ENCODE data around the gene PRMT7. TPM values are rescaled to one million over a fixed set of nuclear protein-coding genes. Genes with fewer than 3 reads are reported as not detected.
"Not testable (repeated sequence)": the region's sequence is repeated elsewhere in the genome, so short reads cannot be mapped to it uniquely, and the experiment has no call there.

The PRMT7 gene
- total RNA-seq, 1 donor from 2014 or later = 72.2 TPM

- DNase-seq = peak; percentile 75
- Mint-ChIP-seq H3K4me3 (peak overlapping the region; percentile 67), H3K27me3 (no peaks in the 10 kb centered on the region), H3K9me3 (no peaks in the 10 kb centered on the region), H3K36me3 (ENCODE audit: low read depth) (peaks cover 70% of the 10 kb centered on the region), H3K4me1 (peaks cover 79% of the 10 kb centered on the region), H3K27ac (peak overlapping the region; percentile 86)
- intact Hi-C loops (cut with micrococcal nuclease) = loop anchor here (2.0 kb wide), 2 partner anchors 15 to 23 kb away; partner anchors contain the start of genes PRMT7 and SLC7A6OS
Observed at GRCh38 chr16:68287276-68288251, 23.3 kb upstream of the PRMT7 start.

- peaks cover 70% of the 10 kb centered on the region for H3K36me3 Mint-ChIP-seq (ENCODE audit: low read depth)
- H3K4me3 Mint-ChIP-seq = peak overlapping the region; percentile 67
- no peak for DNase-seq
- H3K27ac Mint-ChIP-seq = peak overlapping the region; percentile 86
- no peaks in the 10 kb centered on the region for H3K27me3 Mint-ChIP-seq
- no peaks in the 10 kb centered on the region for H3K9me3 Mint-ChIP-seq
- peaks cover 78% of the 10 kb centered on the region for H3K4me1 Mint-ChIP-seq
- intact Hi-C loops (cut with micrococcal nuclease) = loop anchor here (2.0 kb wide), 2 partner anchors 15 to 23 kb away; partner anchors contain the start of genes PRMT7 and SLC7A6OS
Observed at GRCh38 chr16:68288252-68288650, 22.6 kb upstream of the PRMT7 start.

DNA sequence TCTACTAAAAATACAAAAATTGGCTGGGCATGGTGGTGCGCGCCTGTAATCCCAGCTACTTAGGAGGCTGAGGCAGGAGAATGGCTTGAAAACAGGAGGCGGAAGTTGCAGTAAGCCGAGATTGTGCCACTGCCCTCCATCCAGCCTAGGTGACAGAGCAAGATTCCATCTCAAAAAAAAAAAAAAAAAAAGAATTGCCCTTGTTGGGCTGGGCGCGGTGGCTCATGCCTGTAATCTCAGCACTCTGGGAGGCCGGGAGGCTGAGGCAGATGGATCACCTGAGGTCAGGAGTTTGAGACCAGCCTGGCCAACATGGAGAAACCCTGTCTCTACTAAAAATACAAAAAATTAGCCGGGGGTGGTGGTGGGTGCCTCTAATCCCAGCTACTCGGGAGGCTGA, 22.0 kb upstream of the PRMT7 start:
- intact Hi-C loops (cut with micrococcal nuclease) = loop anchor here (2.0 kb wide), 2 partner anchors 16 to 22 kb away; partner anchors contain the start of genes PRMT7 and SLC7A6OS
- Mint-ChIP-seq H3K4me1 (peaks cover 77% of the 10 kb centered on the region), H3K36me3 (ENCODE audit: low read depth) (peaks cover 69% of the 10 kb centered on the region), H3K27ac (peak overlapping the region; percentile 94)
- H3K27me3 Mint-ChIP-seq, H3K4me3 Mint-ChIP-seq, DNase-seq, H3K9me3 Mint-ChIP-seq: not testable (repeated sequence)

- H3K36me3 Mint-ChIP-seq (ENCODE audit: low read depth) = peaks cover 71% of the 10 kb centered on the region
- peak overlapping the region; percentile 94 for H3K27ac Mint-ChIP-seq
- H3K9me3 Mint-ChIP-seq = no peaks in the 10 kb centered on the region
- intact Hi-C loops (cut with micrococcal nuclease) = loop anchor here (2.0 kb wide), 2 partner anchors 16 to 22 kb away; partner anchors contain the start of genes PRMT7 and SLC7A6OS
- H3K4me3 Mint-ChIP-seq = peak overlapping the region; percentile 72
- no peaks in the 10 kb centered on the region for H3K27me3 Mint-ChIP-seq
- no peak for DNase-seq
- H3K4me1 Mint-ChIP-seq = peaks cover 75% of the 10 kb centered on the region
Observed at GRCh38 chr16:68289202-68289601, 21.6 kb upstream of the PRMT7 start.

DNA sequence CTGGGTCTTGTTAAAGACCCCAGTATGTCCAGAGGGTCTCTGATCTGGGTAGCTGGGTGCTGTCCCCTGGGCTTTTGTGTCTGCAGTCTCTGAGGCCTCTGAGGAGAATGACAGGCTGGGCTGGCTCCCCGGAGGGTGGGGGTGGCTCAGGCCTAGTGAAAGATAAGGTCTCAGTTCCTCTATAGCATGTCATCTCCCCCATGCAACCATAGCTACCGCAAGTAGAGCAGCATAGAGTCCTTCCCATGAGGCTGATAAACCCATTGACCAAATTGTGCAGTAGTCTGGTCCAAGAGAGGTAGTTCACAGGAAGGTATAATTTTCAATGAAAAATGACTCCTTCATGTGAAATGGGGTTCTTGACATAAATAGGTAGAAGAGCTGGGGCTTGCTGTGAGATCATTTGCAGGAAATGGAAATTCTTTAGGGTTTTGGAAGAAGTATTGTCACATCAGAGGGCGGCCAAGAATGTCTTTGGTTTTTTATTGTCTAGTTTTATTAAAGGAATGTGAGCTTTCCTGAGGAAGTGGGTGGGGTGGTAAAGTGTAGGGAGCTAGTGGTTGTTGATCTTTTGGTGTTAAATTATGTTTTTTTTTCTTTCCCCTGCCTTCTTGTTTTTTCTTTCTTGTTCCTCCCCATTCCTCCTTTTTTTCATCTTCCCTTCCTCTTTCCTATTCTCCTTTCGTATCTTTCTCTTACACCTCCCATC, 21.0 kb upstream of the PRMT7 start:
- intact Hi-C loops (cut with micrococcal nuclease) = loop anchor here (2.0 kb wide), 2 partner anchors 17 to 21 kb away; partner anchors contain the start of genes PRMT7 and SLC7A6OS
- Mint-ChIP-seq H3K4me3 (peak overlapping the region; percentile 72), H3K36me3 (ENCODE audit: low read depth) (peaks cover 76% of the 10 kb centered on the region)

DNA sequence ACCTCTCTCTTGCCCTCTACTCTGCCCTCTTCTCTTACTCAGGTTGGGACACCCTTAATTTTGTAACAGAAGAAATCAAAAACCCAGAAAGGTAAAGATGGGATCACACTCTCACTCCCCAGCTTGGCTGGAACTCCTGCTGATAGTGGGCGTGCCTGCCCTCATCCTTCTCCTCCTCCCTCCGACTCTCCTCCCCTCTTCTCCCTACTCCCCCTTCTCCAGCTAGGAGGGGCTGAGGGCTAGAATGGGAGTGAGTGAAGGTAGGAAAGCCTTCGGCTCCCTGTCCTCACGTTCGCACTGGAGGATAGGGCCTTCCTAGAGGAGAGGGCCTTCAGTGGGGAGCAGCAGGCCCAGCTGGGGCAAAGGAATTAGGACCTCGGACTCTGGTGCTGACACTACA, 20.4 kb upstream of the PRMT7 start:
- intact Hi-C loops (cut with micrococcal nuclease) = no loop called here
- peaks cover 72% of the 10 kb centered on the region for H3K36me3 Mint-ChIP-seq (ENCODE audit: low read depth)
- H3K27me3 Mint-ChIP-seq = no peaks in the 10 kb centered on the region
- H3K4me3 Mint-ChIP-seq = peak overlapping the region; percentile 72
- peak overlapping the region; percentile 94 for H3K27ac Mint-ChIP-seq
- H3K9me3 Mint-ChIP-seq = no peaks in the 10 kb centered on the region
- no peak for DNase-seq
- peaks cover 66% of the 10 kb centered on the region for H3K4me1 Mint-ChIP-seq

More for the DNA sequence above, 21.0 kb upstream of the PRMT7 start:
- H3K27me3 Mint-ChIP-seq = no peaks in the 10 kb centered on the region
- peak; percentile 86 for DNase-seq
- H3K4me1 Mint-ChIP-seq = peaks cover 72% of the 10 kb centered on the region
- peak overlapping the region; percentile 94 for H3K27ac Mint-ChIP-seq
- no peaks in the 10 kb centered on the region for H3K9me3 Mint-ChIP-seq

- no peak for DNase-seq
- H3K4me3 Mint-ChIP-seq = peak overlapping the region; percentile 25
- H3K9me3 Mint-ChIP-seq = no peaks in the 10 kb centered on the region
- H3K4me1 Mint-ChIP-seq = peaks cover 66% of the 10 kb centered on the region
- peak overlapping the region; percentile 76 for H3K27ac Mint-ChIP-seq
- H3K27me3 Mint-ChIP-seq = no peaks in the 10 kb centered on the region
- intact Hi-C loops (cut with micrococcal nuclease) = no loop called here
- H3K36me3 Mint-ChIP-seq (ENCODE audit: low read depth) = peaks cover 73% of the 10 kb centered on the region
Observed at GRCh38 chr16:68291227-68291626, 19.6 kb upstream of the PRMT7 start.

DNA sequence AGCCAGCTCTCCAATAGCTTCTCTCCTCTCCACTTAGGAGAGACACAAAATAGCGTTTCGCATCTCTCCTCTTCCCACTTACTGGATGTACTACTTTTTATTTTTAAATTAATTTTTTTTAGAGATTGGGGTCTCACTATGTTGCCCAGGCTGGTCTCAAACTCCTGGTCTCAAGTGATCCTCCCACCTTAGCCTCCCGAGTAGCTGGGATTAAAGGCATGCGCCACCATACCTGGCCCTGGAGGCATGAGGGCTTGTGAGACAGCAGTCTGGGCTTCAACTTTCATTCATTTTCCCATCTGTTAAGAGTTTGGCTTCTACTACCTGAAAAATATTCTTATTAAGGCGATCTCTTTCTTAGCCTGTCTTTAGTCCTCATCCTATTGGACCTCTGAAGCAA, 18.4 kb upstream of the PRMT7 start:
- no peaks in the 10 kb centered on the region for H3K9me3 Mint-ChIP-seq
- intact Hi-C loops (cut with micrococcal nuclease) = no loop called here
- peaks cover 58% of the 10 kb centered on the region for H3K4me1 Mint-ChIP-seq
- peaks cover 73% of the 10 kb centered on the region for H3K36me3 Mint-ChIP-seq (ENCODE audit: low read depth)
- peak overlapping the region; percentile 24 for H3K4me3 Mint-ChIP-seq
- no peak for DNase-seq
- H3K27me3 Mint-ChIP-seq = no peaks in the 10 kb centered on the region
- H3K27ac Mint-ChIP-seq = peak overlapping the region; percentile 76

DNA sequence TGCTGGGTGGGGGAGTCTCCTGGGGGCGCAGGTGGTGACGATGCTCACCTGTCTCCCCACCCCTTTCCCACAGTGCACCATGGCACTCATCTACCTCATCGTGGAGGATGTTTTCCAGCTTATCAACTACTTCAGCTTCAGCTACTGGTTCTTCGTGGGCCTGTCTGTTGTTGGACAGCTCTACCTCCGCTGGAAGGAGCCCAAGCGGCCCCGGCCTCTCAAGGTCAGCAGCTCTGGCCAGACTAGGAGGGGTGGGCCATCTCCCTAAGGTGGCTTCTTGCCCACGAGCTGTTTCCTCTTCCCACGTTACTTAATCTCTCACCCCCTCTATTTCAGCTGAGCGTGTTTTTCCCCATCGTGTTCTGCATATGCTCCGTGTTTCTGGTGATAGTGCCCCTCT, 14.5 kb upstream of the PRMT7 start:
- intact Hi-C loops (cut with micrococcal nuclease) = no loop called here
- no peak for DNase-seq
- peaks cover 30% of the 10 kb centered on the region for H3K4me1 Mint-ChIP-seq
- H3K9me3 Mint-ChIP-seq = no peaks in the 10 kb centered on the region
- H3K27ac Mint-ChIP-seq = no peak overlapping the region
- no peak overlapping the region for H3K4me3 Mint-ChIP-seq
- no peaks in the 10 kb centered on the region for H3K27me3 Mint-ChIP-seq
- H3K36me3 Mint-ChIP-seq (ENCODE audit: low read depth) = peaks cover 80% of the 10 kb centered on the region

- Mint-ChIP-seq H3K9me3 (no peaks in the 10 kb centered on the region), H3K36me3 (ENCODE audit: low read depth) (peaks cover 79% of the 10 kb centered on the region), H3K4me1 (peaks cover 28% of the 10 kb centered on the region), H3K27me3 (no peaks in the 10 kb centered on the region), H3K27ac (peak overlapping the region; percentile 40), H3K4me3 (no peak overlapping the region)
- intact Hi-C loops (cut with micrococcal nuclease) = no loop called here
- DNase-seq = no peak
Observed at GRCh38 chr16:68296693-68297092, 14.1 kb upstream of the PRMT7 start.

DNA sequence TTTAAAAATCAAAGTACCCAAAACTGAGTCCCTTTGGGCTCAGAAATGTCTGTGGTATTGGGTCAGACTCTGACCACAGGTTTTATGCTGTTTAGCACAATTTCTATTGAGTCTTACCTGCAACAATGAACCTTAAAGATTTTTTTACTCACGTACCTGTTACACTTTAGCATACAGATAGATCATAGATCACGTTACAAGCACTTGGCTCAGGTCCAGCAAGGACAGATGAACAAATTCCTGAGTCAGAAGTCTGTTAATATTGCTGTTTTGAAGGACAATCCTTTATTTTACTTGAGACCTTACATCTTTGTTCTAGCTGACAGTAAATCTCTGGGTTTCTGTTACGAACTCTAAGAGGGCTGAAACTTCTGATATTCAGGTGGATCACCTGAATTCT, 12.9 kb upstream of the PRMT7 start:
- Mint-ChIP-seq H3K9me3 (no peaks in the 10 kb centered on the region), H3K27ac (peak overlapping the region; percentile 27), H3K4me3 (no peak overlapping the region), H3K36me3 (ENCODE audit: low read depth) (peaks cover 76% of the 10 kb centered on the region), H3K27me3 (no peaks in the 10 kb centered on the region), H3K4me1 (peaks cover 20% of the 10 kb centered on the region)
- intact Hi-C loops (cut with micrococcal nuclease) = no loop called here
- DNase-seq = no peak

DNA sequence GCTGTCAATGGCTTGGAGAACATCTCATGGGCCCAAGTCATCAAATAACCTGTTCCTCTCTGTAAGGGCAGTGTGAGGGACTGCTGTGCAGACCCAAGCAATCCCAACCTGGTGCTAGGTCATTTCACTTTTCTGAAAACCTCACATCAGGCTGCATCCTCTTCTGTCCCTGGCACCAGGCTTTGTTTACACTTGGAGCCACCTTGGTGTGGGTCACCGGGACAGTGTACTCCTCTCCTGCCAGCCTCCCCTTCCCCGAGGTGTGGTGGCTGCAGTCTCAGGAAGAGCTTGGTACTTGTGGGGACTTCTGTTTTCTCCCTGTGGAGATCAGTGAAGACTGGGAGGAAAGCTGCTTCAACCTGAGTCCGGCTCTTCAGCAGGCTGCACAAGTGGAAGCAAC, 12.5 kb upstream of the PRMT7 start:
- intact Hi-C loops (cut with micrococcal nuclease) = no loop called here
- no peak overlapping the region for H3K4me3 Mint-ChIP-seq
- no peak for DNase-seq
- peaks cover 18% of the 10 kb centered on the region for H3K4me1 Mint-ChIP-seq
- no peaks in the 10 kb centered on the region for H3K27me3 Mint-ChIP-seq
- no peaks in the 10 kb centered on the region for H3K9me3 Mint-ChIP-seq
- H3K36me3 Mint-ChIP-seq (ENCODE audit: low read depth) = peaks cover 75% of the 10 kb centered on the region
- H3K27ac Mint-ChIP-seq = peak overlapping the region; percentile 14

- Mint-ChIP-seq H3K4me3 (no peak overlapping the region), H3K27ac (no peak overlapping the region), H3K27me3 (no peaks in the 10 kb centered on the region), H3K4me1 (peaks cover 16% of the 10 kb centered on the region), H3K9me3 (no peaks in the 10 kb centered on the region), H3K36me3 (ENCODE audit: low read depth) (peaks cover 77% of the 10 kb centered on the region)
- no peak for DNase-seq
- intact Hi-C loops (cut with micrococcal nuclease) = no loop called here
Observed at GRCh38 chr16:68298907-68299561, 11.8 kb upstream of the PRMT7 start.

All from activated CD4-positive, alpha-beta T cell treated with anti-CD3 and anti-CD28 coated beads, Interleukin-2, amount 10 ng/mL, durations not matched to agents 24 days and 14 days (primary cell).